HG03139 (cell line): ENCODE measurements around the gene SLAMF7.

ENCODE experiments used
- ATAC-seq: cut with Tn5 transposase; IDR thresholded peaks from one replicate; pipeline ENCODE4 v1.9.1; 2021; ENCODE audit not compliant: unreplicated experiment

Gene SLAMF7

DNA sequence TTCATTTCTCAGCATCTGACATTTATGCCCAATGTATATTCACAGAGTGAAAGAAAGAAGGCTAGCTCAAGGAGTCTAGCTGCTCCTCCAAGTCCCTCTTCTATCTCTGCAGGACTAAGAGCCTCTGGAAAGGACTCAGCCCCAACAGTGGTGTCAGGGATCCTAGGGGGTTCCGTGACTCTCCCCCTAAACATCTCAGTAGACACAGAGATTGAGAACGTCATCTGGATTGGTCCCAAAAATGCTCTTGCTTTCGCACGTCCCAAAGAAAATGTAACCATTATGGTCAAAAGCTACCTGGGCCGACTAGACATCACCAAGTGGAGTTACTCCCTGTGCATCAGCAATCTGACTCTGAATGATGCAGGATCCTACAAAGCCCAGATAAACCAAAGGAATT is 60.6 kb downstream of the SLAMF7 start:
- no peak for ATAC-seq

DNA sequence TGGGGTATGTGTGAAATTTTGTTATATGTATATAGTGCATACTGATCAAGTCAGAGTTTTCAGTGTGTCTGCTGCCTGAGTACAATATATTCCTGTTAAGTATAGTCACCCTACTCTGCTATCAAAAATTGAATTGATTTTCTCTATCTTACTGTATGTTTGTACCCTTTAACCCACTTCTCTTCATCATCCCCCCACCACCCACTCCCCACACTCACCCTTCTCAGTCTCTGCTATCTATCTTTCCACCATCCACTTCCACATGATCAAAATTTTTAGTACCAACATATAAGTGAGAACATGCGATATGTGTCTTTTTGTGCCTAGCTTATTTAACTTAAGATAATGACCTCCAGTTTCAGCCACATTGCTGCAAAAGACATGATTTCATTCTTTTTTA is 61.1 kb downstream of the SLAMF7 start:
- no peak for ATAC-seq

DNA sequence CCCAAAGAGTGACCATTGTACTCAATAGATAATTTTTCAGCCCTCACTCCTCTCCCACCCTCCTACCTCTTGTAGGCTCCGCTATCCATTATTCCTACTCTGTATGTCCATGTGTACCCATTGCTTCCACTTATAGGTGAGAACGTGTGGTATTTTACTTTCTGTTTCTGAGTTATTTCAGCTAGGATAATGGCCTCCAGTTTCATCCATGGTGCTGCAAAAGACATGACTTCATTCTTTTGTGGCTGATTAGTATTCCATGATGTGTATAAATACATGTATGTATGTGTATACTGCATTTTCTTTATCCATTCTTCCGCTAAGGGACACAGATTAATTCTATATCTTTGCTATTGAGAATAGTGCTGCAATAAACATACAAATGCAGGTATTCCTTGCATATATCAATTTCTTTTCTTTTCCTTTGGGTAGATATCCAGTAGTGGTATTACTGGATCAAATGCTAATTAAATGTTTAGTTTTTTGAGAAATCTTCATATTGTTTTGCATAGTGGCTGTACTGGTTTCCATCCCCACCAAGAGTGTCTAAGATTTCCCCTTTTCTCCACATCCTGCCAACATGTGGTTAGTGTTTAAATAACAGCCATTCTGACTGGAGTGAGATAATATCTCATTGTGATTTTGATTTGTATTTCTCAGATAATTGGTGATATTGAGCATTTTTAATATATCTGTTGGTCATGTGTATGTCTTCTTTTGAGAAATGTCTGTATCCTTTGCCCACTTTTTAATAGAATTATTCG is 61.8 kb downstream of the SLAMF7 start:
- no peak for ATAC-seq

DNA sequence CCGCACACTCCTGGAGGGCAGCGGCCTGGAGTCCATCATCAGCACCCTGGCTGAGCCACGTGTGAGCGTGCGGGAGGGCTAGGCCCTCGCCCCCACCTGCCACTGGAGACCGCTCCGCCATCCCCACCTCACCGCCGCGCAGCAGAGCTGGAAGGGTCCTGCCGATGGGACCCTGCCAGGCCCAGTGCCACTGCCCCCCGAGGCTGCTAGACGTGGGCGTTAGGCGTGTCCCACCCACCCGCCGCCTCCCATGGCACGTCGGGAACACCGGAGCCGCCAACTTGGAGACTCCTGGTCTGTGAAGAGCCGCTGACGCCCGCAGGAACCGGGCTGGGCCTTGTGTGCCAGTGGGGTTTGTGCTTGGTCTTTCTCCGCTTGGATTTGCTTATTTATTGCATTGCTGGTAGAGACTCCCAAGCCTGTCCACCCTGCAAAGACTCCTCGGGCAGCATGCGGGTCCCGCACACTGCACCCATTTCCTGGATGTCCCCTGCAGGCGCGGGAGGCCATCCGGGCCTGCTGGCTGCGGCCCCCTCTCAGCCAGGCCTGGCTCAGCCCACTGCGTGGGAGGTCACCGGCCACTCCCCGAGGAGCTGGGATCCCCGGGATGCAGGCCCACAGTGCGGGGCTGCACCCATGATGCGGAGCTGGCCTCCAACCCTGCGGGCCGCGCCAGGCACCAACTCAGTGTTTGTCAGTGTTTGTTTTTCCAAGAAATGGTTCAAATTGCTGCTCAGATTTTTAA is 63.0 kb downstream of the SLAMF7 start:
- no peak for ATAC-seq
